Neural progenitor cell (in vitro differentiated cells): Measurements from ENCODE around the gene CNPY4.

Source experiments
- CTCF ChIP-seq: fragments of 200-600 bp; sonication (generic); IDR thresholded peaks from 2 replicates; pipeline ENCODE4 v1.5.1; 2017; ENCODE audit warnings: antibody characterized with exemption, mild to moderate bottlenecking
- EZH2 ChIP-seq: fragments of 200-600 bp; sonication (generic); IDR thresholded peaks from 2 replicates; pipeline ENCODE4 v1.6.1; 2017; ENCODE audit warnings: antibody characterized with exemption, mild to moderate bottlenecking, moderate library complexity
- EZH2phosphoT487 ChIP-seq: fragments of 200-600 bp; sonication (generic); IDR thresholded peaks from 2 replicates; pipeline ENCODE4 v1.6.1; 2017; ENCODE audit warnings: antibody characterized with exemption

GRCh38 chr7:100095289-100095688 lies 24.1 kb upstream of the CNPY4 start:
- TF ChIP-seq CTCF = no peak
- no peak for TF ChIP-seq EZH2
- TF ChIP-seq EZH2phosphoT487 = no peak
